Effector CD8-positive, alpha-beta T cell (primary cell): Measurements from ENCODE around the gene PADI6.

ENCODE experiments used
- DNase-seq: peaks from one replicate; lab custom pipeline; 2025; lab: John Stamatoyannopoulos, UW

Gene PADI6

GRCh38 chr1:17356387-17357026 is 15.5 kb upstream of the PADI6 start:
- DNase-seq, result no peak

GRCh38 chr1:17358557-17358956 is 13.4 kb upstream of the PADI6 start:
- no peak for DNase-seq

- no peak for DNase-seq
These were observed 13.0 kb upstream of the PADI6 start for GRCh38 chr1:17359031-17359430.

- DNase-seq, result no peak
These were observed 12.2 kb upstream of the PADI6 start for GRCh38 chr1:17359808-17360207.

GRCh38 chr1:17360272-17360956 is 11.6 kb upstream of the PADI6 start:
- no peak for DNase-seq

GRCh38 chr1:17361687-17362086 is 10.3 kb upstream of the PADI6 start:
- DNase-seq, result no peak

- no peak for DNase-seq
These were observed 8.6 kb upstream of the PADI6 start for GRCh38 chr1:17363351-17363750.

- no peak for DNase-seq
These were observed 8.2 kb upstream of the PADI6 start for GRCh38 chr1:17363771-17364170.

GRCh38 chr1:17365293-17365692 is 6.7 kb upstream of the PADI6 start:
- DNase-seq, result no peak

- DNase-seq, result no peak
These were observed 2.5 kb upstream of the PADI6 start for GRCh38 chr1:17369466-17369865.

GRCh38 chr1:17370618-17371017 is 1.4 kb upstream of the PADI6 start:
- DNase-seq, result no peak

GRCh38 chr1:17372955-17373354 is 959 bp downstream of the PADI6 start:
- no peak for DNase-seq

- DNase-seq, result no peak
These were observed 3.7 kb downstream of the PADI6 start for GRCh38 chr1:17375651-17376050.

GRCh38 chr1:17377325-17377953 is 5.4 kb downstream of the PADI6 start:
- DNase-seq, result no peak

GRCh38 chr1:17381161-17381560 is 9.2 kb downstream of the PADI6 start:
- DNase-seq, result no peak

GRCh38 chr1:17392199-17392740 is 20.3 kb downstream of the PADI6 start:
- DNase-seq, result no peak

- DNase-seq, result no peak
These were observed 21.2 kb downstream of the PADI6 start for GRCh38 chr1:17393230-17393629.

- no peak for DNase-seq
These were observed 26.1 kb downstream of the PADI6 start for GRCh38 chr1:17397910-17398695.

- no peak for DNase-seq
These were observed 28.8 kb downstream of the PADI6 start for GRCh38 chr1:17400725-17401341.

- DNase-seq, result no peak
These were observed 29.8 kb downstream of the PADI6 start for GRCh38 chr1:17401841-17402240.

- DNase-seq, result no peak
These were observed 31.1 kb downstream of the PADI6 start for GRCh38 chr1:17403081-17403480.
